Adrenal gland (tissue), 5 donors: ENCODE data around the gene TXNDC9.

Source experiments
- POLR2A ChIP-seq, 2 donors: fragments of 450-650 bp; IDR thresholded peaks; one replicate each; pipeline ENCODE4 v1.6.1; 2017; ENCODE audit warnings: antibody characterized with exemption in 2 of 2, mild to moderate bottlenecking in 2 of 2, moderate library complexity in 1 of 2
- TF ChIP-seq, protein P1 (sequence below), 6 experiments: fragments of 450-650 bp in 4 of 6; fragments of 200-600 bp in 2 of 6; sonication (generic) in 1 of 6; IDR thresholded peaks; 1 replicate in 5 of 6; 2 replicates in 1 of 6; pipeline versions ENCODE4 v1.5.1 to v1.8.0; 2016 to 2021; ENCODE audit warnings: antibody characterized with exemption in 6 of 6, mild to moderate bottlenecking in 2 of 6, moderate library complexity in 1 of 6
- donor health status: DM: no; HTN: no; CAD: no.

DNA sequence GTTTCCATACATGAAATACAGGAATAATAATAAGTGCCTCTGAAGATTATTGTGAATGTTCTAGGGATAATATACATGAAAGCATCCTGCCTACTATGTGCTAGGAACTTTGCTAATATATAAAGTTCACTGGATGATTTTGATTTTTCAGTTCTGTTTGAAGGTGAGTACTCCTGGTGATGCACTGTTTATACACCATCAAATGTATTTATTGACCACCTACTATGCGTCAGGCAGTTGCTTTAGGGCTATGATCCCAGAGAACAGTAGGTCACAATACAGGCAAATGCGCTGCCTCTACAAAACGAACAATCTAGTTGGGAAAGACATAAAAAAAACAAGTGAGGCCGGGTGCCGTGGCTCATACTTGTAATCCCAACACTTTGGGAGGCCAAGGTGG lies 10.7 kb downstream of the TXNDC9 start:
- TF ChIP-seq, protein P1, sequence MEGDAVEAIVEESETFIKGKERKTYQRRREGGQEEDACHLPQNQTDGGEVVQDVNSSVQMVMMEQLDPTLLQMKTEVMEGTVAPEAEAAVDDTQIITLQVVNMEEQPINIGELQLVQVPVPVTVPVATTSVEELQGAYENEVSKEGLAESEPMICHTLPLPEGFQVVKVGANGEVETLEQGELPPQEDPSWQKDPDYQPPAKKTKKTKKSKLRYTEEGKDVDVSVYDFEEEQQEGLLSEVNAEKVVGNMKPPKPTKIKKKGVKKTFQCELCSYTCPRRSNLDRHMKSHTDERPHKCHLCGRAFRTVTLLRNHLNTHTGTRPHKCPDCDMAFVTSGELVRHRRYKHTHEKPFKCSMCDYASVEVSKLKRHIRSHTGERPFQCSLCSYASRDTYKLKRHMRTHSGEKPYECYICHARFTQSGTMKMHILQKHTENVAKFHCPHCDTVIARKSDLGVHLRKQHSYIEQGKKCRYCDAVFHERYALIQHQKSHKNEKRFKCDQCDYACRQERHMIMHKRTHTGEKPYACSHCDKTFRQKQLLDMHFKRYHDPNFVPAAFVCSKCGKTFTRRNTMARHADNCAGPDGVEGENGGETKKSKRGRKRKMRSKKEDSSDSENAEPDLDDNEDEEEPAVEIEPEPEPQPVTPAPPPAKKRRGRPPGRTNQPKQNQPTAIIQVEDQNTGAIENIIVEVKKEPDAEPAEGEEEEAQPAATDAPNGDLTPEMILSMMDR (IDR thresholded peaks at IDR 0.05) = no peak
- no peak for TF ChIP-seq POLR2A (IDR thresholded peaks at IDR 0.05)
